Thymus (tissue), 11 donors: ENCODE results near the gene THRB. TPM values are rescaled to one million over a fixed set of nuclear protein-coding genes. Genes with fewer than 3 reads are reported as not detected.

Experiments
- DNase-seq, 9 donors: peaks; one replicate each; pipeline ENCODE4 v3.0.0-alpha.2; 2013; ENCODE audit warnings: low spot score in 9 of 9, low read depth in 6 of 9, missing footprints in 1 of 9
- H3K27ac ChIP-seq, 2 donors: one replicate each; pipeline ENCODE4 v1.5.1; 2013; ENCODE audit warnings: control low read depth in 1 of 2, low read depth in 1 of 2, low read length in 1 of 2, mild to moderate bottlenecking in 1 of 2, moderate library complexity in 1 of 2
- H3K27me3 ChIP-seq, 2 donors: one replicate each; pipeline ENCODE4 v1.5.1; 2013; ENCODE audit warnings: low read length in 1 of 2; ENCODE audit not compliant: control insufficient read depth in 2 of 2, insufficient read depth in 1 of 2
- H3K36me3 ChIP-seq, 2 donors: one replicate each; pipeline ENCODE4 v1.5.1; 2013; ENCODE audit warnings: low read length in 1 of 2, mild to moderate bottlenecking in 1 of 2, moderate library complexity in 1 of 2; ENCODE audit not compliant: control insufficient read depth in 2 of 2, insufficient read depth in 2 of 2
- H3K4me1 ChIP-seq, 2 donors: one replicate each; pipeline ENCODE4 v1.5.1; 2013; ENCODE audit warnings: low read length in 2 of 2; ENCODE audit not compliant: control insufficient read depth in 2 of 2, insufficient read depth in 2 of 2
- H3K4me3 ChIP-seq, 2 donors: one replicate each; pipeline ENCODE4 v1.5.1; 2013; ENCODE audit warnings: low read length in 2 of 2, control low read depth in 1 of 2, mild to moderate bottlenecking in 1 of 2
- H3K9me3 ChIP-seq, 2 donors: one replicate each; pipeline ENCODE4 v1.5.1; 2013; ENCODE audit warnings: low read length in 1 of 2, mild to moderate bottlenecking in 1 of 2; ENCODE audit not compliant: control insufficient read depth in 2 of 2, insufficient read depth in 1 of 2
- WGBS: extraction: QIAGEN DNeasy Blood & Tissue Kit; methylation state at CpG from one replicate; pipeline ENCODE4 v1.1.7; 2013; 5-methylcytosine and 5-hydroxymethylcytosine counted together
- polyA plus RNA-seq: library from polyadenylated mRNA; stranded (reverse); fragments of 200-250 nt; gene quantifications from one replicate; pipeline ENCODE4 v1.2.3, GENCODE V29; 2013
- total RNA-seq: library from RNA; stranded (reverse); fragments of 120-200 nt; gene quantifications from one replicate; pipeline ENCODE4 v1.2.4, GENCODE V29; 2013
- donor health status: healthy.

THRB gene
- total and polyA plus RNA-seq, 2 donors: 2.2 to 3.5 TPM

DNA sequence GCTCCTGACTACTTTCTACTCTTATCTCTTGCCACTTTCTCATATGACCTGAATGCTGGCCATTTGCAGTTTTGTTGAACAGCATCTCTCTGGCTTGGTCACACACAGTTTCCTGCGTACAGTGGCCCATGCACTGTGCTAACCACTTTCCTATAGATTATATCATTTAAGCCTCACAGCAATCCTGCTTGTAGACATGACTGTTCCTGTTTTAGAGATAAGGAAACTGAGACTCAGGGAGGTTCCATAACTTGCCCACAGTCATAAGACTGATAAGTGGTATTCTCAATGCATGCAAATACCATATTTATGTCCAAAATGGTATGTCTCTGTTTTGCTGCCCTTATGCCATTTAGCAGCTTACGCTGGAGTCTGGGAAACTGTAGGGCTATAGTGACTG is 320.0 kb downstream of the THRB start:
- WGBS: 97% methylated on average over 2 of the region's 2 CpGs
- DNase-seq: no peak
- Histone ChIP-seq H3K27ac (no peak overlapping the region), H3K4me1 (no peaks in the 10 kb centered on the region), H3K9me3 (no peaks in the 10 kb centered on the region), H3K27me3 (no peaks in the 10 kb centered on the region), H3K36me3 (no peaks in the 10 kb centered on the region), H3K4me3 (no peak overlapping the region)

DNA sequence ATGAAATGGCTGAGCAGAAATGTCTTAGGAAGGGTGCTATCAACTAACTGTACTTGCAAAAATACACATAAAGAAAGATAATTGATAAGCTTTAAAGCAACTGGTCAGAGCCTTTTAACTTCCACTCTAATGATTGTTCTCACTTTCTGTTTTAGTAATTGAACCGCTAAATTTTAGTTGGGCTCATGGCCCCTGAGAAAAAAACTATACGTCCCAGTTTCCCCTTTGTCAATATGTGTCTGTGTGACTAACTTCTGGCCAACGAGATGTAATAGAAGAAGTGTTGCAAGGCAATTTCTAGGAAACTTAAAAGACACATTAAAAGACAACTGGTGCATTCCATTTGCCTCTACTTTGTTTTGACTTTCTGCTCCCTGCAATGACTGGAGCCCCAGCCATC is 325.7 kb downstream of the THRB start:
- 94% methylated on average over 3 of the region's 3 CpGs for WGBS
- no peak for DNase-seq
- Histone ChIP-seq H3K4me3 (no peak overlapping the region), H3K4me1 (no peaks in the 10 kb centered on the region), H3K9me3 (no peaks in the 10 kb centered on the region), H3K27me3 (no peaks in the 10 kb centered on the region), H3K36me3 (no peaks in the 10 kb centered on the region), H3K27ac (no peak overlapping the region)

DNA sequence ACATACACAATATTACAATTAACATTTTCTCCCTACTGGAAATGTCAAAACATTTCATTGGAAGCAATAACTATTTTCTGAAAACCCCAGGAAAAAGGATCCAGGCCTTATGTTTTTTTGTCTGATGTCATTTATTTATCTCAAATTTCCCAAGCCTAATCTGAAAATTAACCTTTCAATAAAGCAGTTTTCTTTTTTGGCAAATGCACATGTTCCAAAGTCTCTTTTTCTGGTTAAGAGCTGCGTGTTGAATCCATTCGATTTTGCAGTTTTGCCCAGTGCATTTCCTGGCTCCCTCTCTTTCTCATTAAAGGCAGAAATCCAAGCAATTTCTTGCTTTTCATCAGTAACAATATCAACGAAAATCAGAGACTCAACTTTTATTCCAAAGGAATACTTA is 327.2 kb downstream of the THRB start:
- no peak overlapping the region for H3K4me3 ChIP-seq
- no peaks in the 10 kb centered on the region for H3K36me3 ChIP-seq
- H3K4me1 ChIP-seq: no peaks in the 10 kb centered on the region
- H3K27me3 ChIP-seq: no peaks in the 10 kb centered on the region
- no peaks in the 10 kb centered on the region for H3K9me3 ChIP-seq
- WGBS: 92% methylated on average over 3 of the region's 3 CpGs
- H3K27ac ChIP-seq: no peak overlapping the region
- no peak for DNase-seq

DNA sequence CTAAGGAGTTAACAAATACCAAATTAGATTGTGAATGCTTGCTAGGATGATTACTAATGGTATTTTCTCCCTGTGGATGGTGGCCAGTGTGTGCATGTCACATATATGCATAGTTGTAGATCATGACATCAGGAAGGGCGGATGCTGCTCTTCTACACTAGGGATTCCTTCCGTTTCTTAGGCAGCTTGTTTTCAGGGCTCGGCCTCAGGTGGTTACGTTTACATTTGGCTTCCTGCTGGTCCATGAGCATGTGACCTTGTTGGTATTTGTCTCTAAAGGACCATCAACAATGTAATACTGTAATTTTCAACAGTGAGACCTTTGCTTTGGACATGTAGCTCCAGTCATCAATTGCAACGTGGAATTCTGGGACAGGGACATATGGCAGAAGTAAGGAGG is 328.1 kb downstream of the THRB start:
- Histone ChIP-seq H3K4me1 (no peaks in the 10 kb centered on the region), H3K36me3 (no peaks in the 10 kb centered on the region), H3K9me3 (no peaks in the 10 kb centered on the region), H3K27ac (no peak overlapping the region), H3K4me3 (no peak overlapping the region), H3K27me3 (no peaks in the 10 kb centered on the region)
- WGBS: 97% methylated on average over 5 of the region's 5 CpGs
- no peak for DNase-seq

DNA sequence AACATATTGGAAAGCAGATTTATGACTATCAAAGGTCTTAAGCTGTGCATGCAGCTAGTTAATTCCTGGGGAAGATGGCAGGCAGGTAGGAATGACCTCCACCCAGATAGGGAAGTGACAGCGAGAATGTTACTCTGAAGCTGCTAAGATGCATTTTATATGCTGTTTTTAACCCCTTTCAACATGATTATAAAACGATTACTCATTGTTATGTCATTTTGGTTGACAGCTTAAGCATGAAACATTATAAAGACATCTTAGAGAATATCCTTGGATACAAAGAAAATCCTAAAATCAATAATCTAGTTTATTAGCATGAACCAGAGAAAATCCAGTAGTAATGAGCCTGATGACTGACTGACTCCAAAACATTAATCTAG is 329.1 kb downstream of the THRB start:
- Histone ChIP-seq H3K9me3 (no peaks in the 10 kb centered on the region), H3K4me3 (no peak overlapping the region), H3K27ac (no peak overlapping the region), H3K4me1 (no peaks in the 10 kb centered on the region), H3K36me3 (no peaks in the 10 kb centered on the region), H3K27me3 (no peaks in the 10 kb centered on the region)
- no peak for DNase-seq
- WGBS: 94% methylated on average over 2 of the region's 2 CpGs

DNA sequence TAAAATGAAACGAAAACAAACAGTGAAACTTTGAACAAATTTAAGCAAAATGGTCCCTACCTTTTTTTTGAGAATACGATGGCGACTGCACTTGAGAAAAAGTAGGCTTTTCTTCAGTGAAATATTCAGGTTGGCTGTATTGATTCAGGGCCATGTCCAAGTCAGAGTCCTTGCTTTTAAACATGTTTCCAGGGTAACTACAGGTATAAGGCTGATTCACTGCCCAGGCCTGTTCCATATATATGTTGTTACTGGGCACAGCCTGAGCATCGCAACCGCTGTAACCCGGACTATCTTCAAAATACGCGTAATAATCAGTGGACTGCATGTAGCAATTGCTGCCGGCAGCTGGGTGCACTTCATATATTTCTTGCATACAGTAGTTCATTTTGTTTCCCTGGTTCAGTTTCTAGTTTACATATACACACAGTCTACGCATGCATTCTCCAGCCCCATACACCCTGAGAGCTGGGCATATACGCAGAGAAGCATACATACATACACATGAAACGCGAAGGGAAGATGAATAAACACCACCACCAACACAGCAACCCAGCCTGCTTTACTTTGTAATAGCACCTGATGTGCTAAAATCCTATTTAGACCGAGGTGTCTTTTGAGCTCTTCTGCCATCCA is 329.6 kb downstream of the THRB start:
- Histone ChIP-seq H3K9me3 (no peaks in the 10 kb centered on the region), H3K4me3 (no peak overlapping the region), H3K4me1 (no peaks in the 10 kb centered on the region), H3K27ac (no peak overlapping the region), H3K36me3 (no peaks in the 10 kb centered on the region), H3K27me3 (no peaks in the 10 kb centered on the region)
- no peak for DNase-seq
- 97% methylated on average over 14 of the region's 14 CpGs for WGBS

DNA sequence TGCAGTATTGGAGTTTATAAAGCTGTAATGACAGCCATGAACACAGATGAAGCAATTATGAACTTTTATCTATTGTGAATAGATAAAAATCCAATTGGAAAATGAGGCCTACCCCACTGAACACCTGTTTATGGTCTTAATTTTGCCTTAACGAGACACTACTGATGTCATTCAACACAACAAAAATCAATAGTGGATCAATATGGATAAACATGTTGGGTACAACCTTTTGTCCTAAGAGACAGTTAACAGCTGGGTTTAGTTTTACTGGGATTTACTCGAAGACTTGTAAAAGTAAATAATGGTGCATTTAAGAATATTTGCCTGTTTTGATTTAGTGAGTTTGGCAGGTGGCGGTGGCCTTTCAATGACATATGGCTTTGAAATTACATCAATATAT is 331.7 kb downstream of the THRB start:
- peaks cover 0 to 4% of the 10 kb centered on the region in 2 donors for H3K4me1 ChIP-seq

DNA sequence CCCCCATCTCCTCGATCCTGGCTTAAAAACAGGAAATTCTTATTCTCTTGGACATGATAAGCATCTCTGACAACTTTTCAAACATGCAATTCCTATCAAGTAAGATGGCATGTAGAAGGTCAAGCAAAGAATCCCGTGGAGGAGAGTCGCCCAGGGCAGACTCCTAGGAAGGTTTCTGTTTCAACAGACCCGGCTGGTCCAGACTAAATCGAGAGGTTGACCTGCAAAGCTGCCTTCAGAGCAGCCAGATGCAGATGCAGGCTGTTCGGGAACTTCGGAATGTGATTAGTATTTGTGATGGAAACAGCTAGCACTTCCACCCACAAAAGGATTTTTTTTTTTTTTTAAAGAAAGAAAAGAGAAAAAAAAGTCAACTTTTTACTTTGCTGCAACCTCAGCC is 332.8 kb downstream of the THRB start:
- H3K9me3 ChIP-seq: no peaks in the 10 kb centered on the region
- DNase-seq: no peak
- H3K27me3 ChIP-seq: peaks cover 0 to 2% of the 10 kb centered on the region in 2 donors
- H3K4me3 ChIP-seq: no peak overlapping the region
- H3K36me3 ChIP-seq: no peaks in the 10 kb centered on the region
- WGBS: 86% methylated on average over 7 of the region's 7 CpGs
- H3K27ac ChIP-seq: no peak overlapping the region
- H3K4me1 ChIP-seq: peaks cover 0 to 4% of the 10 kb centered on the region in 2 donors

More for the DNA sequence above, 331.7 kb downstream of the THRB start:
- H3K36me3 ChIP-seq: no peaks in the 10 kb centered on the region
- peaks cover 0 to 2% of the 10 kb centered on the region in 2 donors for H3K27me3 ChIP-seq
- WGBS: 98% methylated on average over 3 of the region's 3 CpGs
- H3K4me3 ChIP-seq: no peak overlapping the region
- DNase-seq: no peak
- H3K9me3 ChIP-seq: no peaks in the 10 kb centered on the region
- no peak overlapping the region for H3K27ac ChIP-seq

DNA sequence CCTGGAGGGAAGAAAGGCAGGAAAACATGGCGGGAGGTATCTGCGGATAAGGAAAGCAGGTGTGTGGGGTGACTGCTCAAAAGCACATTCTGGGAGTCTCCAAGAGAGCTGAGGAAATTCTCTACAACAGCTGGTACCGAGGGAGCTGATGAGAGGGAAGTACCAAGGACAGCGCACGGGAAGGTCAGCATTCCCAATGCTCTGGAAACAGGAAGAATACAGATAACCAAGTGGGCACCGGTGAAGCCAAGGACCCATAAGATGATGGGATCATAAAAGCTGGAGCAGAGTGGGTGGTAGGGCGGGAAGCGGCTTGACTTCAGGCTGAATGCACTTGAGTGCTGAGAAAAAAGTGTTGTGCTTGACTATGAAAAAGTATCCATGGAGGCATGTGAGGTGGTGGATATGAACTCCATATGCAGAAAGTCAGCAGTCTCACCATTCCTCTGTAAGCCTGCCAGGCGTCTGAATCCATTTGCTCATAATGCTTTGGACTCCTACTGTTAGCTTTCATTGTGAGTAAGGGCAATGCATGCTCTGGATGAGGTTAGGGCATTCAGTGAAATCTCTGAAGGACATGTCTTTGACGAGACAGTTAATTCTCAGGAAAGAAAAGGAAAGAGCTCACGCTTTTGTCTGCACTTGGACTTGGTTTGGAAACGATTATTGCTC is 334.1 kb downstream of the THRB start:
- Histone ChIP-seq H3K4me3 (no peak overlapping the region), H3K27me3 (peaks cover 0 to 2% of the 10 kb centered on the region in 2 donors), H3K4me1 (peaks cover 0 to 4% of the 10 kb centered on the region in 2 donors), H3K27ac (no peak overlapping the region), H3K9me3 (no peaks in the 10 kb centered on the region), H3K36me3 (no peaks in the 10 kb centered on the region)
- DNase-seq: no peak
- WGBS: 94% methylated on average over 12 of the region's 12 CpGs
